Erythroblast (primary cell): ENCODE results near the gene ADAD1.

Experiments
- GATA1 ChIP-seq: IDR thresholded peaks from 2 replicates; pipeline ENCODE4 v1.6.1; 2011; ENCODE audit warnings: low read depth, mild to moderate bottlenecking, control low read depth, low read length, moderate library complexity
- POLR2A ChIP-seq: IDR thresholded peaks from 2 replicates; pipeline ENCODE4 v1.6.1; 2011; ENCODE audit warnings: mild to moderate bottlenecking, low read length

DNA sequence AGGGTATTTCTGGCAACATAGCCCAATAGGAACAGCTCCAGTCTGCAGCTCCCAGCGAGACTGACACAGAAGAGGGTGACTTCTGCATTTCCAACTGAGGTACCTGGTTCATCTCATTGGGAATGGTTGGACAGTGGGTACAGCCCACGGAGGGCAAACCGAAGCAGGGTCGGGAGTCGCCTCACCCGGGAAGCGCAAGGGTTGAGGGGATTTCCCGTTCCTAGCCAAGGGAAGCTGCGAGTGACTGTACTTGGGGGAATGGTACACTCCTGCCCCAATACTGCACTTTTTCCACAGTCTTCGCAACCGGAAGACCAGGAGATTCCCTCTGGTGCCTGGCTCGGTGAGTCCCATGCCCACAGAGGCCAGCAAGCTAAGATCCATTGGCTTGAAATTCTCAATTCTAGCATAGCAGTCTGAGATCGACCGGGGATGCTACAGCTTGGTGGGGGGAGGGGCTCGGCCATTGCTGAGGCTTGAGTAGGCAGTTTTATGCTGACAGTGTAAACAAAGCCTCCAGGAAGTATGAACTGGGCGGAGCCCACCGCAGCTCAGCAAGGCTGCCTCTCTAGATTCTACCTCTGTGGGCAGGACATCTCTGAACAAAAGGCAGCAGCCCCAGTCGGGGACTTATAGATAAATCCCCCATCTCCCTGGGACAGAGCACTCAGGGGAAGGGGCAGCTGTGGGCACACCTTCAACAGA is 14.0 kb upstream of the ADAD1 start:
- TF ChIP-seq POLR2A (no peak), GATA1 (no peak)
